Tibial nerve (tissue), 4 donors: Measurements from ENCODE around the gene CEP112.

Source experiments
- EP300 ChIP-seq, 2 donors: sonication (generic); formaldehyde crosslinking; IDR thresholded peaks; one replicate each; pipeline ENCODE4 v1.6.1; 2017; ENCODE audit warnings: antibody characterized with exemption in 2 of 2, mild to moderate bottlenecking in 1 of 2
- POLR2A ChIP-seq, 2 donors: fragments of 450-650 bp; IDR thresholded peaks; one replicate each; pipeline ENCODE4 v1.6.1; 2017; ENCODE audit warnings: antibody characterized with exemption in 2 of 2, mild to moderate bottlenecking in 2 of 2, moderate library complexity in 2 of 2
- TF ChIP-seq, protein P1 (sequence below), 5 experiments: fragments of 200-600 bp in 3 of 5; fragments of 450-650 bp in 2 of 5; sonication (generic) in 3 of 5; IDR thresholded peaks; one replicate each; pipeline ENCODE4 v1.5.1; 2016 to 2019; ENCODE audit warnings: antibody characterized with exemption in 5 of 5, mild to moderate bottlenecking in 3 of 5, moderate library complexity in 2 of 5

DNA sequence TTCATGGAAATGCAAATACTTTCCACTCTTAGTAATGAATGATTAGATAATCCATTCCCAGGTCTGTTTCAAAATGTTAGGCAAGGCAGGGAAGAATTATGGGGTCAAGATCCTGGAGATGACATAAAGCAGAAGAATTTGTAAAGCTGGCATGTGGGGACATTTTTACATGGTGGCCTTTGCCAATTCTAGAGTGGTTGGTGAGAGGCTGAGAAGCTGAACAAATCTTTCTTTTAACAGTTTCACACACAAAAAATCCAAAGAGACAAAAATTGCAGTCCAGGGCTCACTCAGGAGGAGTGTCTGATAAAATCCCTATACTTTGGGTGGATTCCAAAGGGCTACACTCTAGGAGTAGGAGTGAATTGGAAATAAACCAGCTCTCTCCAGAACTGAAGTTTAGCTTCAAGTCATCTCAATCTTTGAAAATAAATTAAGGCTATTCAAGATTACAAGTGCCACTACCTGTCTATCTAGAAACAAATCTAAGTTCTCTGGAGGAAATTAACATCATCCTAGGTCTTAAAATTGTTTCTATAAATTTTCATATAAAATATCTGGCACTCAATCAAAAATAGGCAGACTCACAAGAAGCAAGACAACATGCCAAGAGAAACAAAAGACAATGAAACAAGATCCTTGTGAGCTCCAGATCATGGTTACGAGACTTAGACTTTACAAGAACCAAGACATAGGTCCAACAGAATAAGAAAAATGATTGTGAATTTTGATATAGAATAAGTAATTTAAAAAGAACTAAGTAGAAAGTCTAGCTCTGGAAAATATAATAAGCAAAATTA, 517.5 kb downstream of the CEP112 start:
- TF ChIP-seq, protein P1, sequence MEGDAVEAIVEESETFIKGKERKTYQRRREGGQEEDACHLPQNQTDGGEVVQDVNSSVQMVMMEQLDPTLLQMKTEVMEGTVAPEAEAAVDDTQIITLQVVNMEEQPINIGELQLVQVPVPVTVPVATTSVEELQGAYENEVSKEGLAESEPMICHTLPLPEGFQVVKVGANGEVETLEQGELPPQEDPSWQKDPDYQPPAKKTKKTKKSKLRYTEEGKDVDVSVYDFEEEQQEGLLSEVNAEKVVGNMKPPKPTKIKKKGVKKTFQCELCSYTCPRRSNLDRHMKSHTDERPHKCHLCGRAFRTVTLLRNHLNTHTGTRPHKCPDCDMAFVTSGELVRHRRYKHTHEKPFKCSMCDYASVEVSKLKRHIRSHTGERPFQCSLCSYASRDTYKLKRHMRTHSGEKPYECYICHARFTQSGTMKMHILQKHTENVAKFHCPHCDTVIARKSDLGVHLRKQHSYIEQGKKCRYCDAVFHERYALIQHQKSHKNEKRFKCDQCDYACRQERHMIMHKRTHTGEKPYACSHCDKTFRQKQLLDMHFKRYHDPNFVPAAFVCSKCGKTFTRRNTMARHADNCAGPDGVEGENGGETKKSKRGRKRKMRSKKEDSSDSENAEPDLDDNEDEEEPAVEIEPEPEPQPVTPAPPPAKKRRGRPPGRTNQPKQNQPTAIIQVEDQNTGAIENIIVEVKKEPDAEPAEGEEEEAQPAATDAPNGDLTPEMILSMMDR (IDR thresholded peaks at IDR 0.05) = no peak
- TF ChIP-seq POLR2A (IDR thresholded peaks at IDR 0.05) (no peak), EP300 (IDR thresholded peaks at IDR 0.05) (no peak)
